K562 (cell line): ENCODE measurements around the gene CNNM3. TPM values are rescaled to one million over a fixed set of nuclear protein-coding genes. Genes with fewer than 3 reads are reported as not detected.

Experiments
- AFF4 ChIP-seq: sonication (generic); formaldehyde crosslinking; IDR thresholded peaks from 2 replicates; pipeline ENCODE4 v1.8.0; 2023; ENCODE audit warnings: mild to moderate bottlenecking, missing genetic modification reagents
- ATF7 ChIP-seq: fragments of 450-650 bp; IDR thresholded peaks from 2 replicates; pipeline ENCODE4 v1.7.1; 2014; ENCODE audit warnings: mild to moderate bottlenecking, moderate library complexity
- CEBPZ ChIP-seq: fragments of 150-350 bp; IDR thresholded peaks from 2 replicates; pipeline ENCODE4 v1.6.1; 2014; ENCODE audit warnings: low read depth, mild to moderate bottlenecking, low read length, borderline replicate concordance
- HDAC1 ChIP-seq, 2 experiments: fragments of 450-650 bp; IDR thresholded peaks; 2 replicates each; pipeline ENCODE4 v1.6.1; 2016 to 2017; ENCODE audit warnings: inconsistent platforms in 1 of 2, mild to moderate bottlenecking in 1 of 2, moderate library complexity in 1 of 2
- NR3C1 ChIP-seq: sonication (generic); formaldehyde crosslinking; IDR thresholded peaks from 2 replicates; pipeline ENCODE4 v1.8.1; 2022; ENCODE audit warnings: missing genetic modification reagents
- SLC30A9 ChIP-seq: fragments of 250-450 bp; sonication (Bioruptor Pico); IDR thresholded peaks from 2 replicates; pipeline ENCODE4 v1.8.0; 2022; ENCODE audit warnings: mild to moderate bottlenecking, moderate library complexity
- SMARCA5 ChIP-seq: fragments of 450-650 bp; IDR thresholded peaks from 2 replicates; pipeline ENCODE4 v1.6.1; 2016
- SRSF9 ChIP-seq: fragments of 200-400 bp; formaldehyde crosslinking; IDR thresholded peaks from 2 replicates; pipeline ENCODE4 v1.6.1; 2017; ENCODE audit warnings: low read depth, low read length, borderline replicate concordance
- TCF7 ChIP-seq: sonication (generic); IDR thresholded peaks from 2 replicates; pipeline ENCODE4 v1.6.1; 2016; ENCODE audit warnings: antibody characterized with exemption, borderline replicate concordance
- VEZF1 ChIP-seq: fragments of 200-800 bp; sonication (Bioruptor generic); IDR thresholded peaks from 2 replicates; pipeline ENCODE4 v1.6.1; 2017; ENCODE audit warnings: missing genetic modification characterization, missing compliant biosample characterization
- ZBTB9 ChIP-seq: fragments of 450-650 bp; formaldehyde crosslinking; IDR thresholded peaks from 2 replicates; pipeline ENCODE4 v1.4.0; 2020; ENCODE audit warnings: mild to moderate bottlenecking, moderate library complexity
- ZEB2 ChIP-seq: fragments of 450-650 bp; IDR thresholded peaks from 2 replicates; pipeline ENCODE4 v1.6.1; 2016
- ZNF518B ChIP-seq: fragments of 250-450 bp; sonication (Bioruptor Pico); IDR thresholded peaks from 2 replicates; pipeline ENCODE4 v1.5.0; 2021; ENCODE audit warnings: mild to moderate bottlenecking, moderate library complexity
- polyA plus RNA-seq, 8 experiments: library from polyadenylated mRNA; depleted of rRNA in 4 of 8; stranded (reverse) in 5 of 8; unstranded in 3 of 8; fragments of >200 nt; fragmentation: Nextera tagmentation in 2 of 8; fragmentation: Illumina TruSeq in 1 of 8; extraction: Ambion mirVana in 2 of 8; extraction: Trizol in 1 of 8; gene quantifications; 2 replicates each; pipeline versions ENCODE4 v1.2.1 to v1.2.3, GENCODE V29; 2011 to 2014; ENCODE audit warnings: inconsistent platforms in 1 of 8, missing spikeins in 1 of 8
- total RNA-seq, 7 experiments: library from RNA; depleted of rRNA in 6 of 7; stranded (reverse); fragments of >200 nt in 6 of 7; fragmentation: Illumina TruSeq in 2 of 7; extraction: Trizol in 2 of 7; gene quantifications; 2 replicates each; pipeline versions ENCODE4 v1.2.1 to v1.2.3, GENCODE V29; 2011 to 2021; ENCODE audit warnings: low replicate concordance in 1 of 7

CNNM3 gene
- total and polyA plus RNA-seq, 9 of the 15 experiments (the other 6 are each of a cell fraction or from before 2014, with no cell fraction given) = 1.4 to 16.9 (median 6.5) TPM

GRCh38 chr2:96857667-96858372 is 41.8 kb downstream of the CNNM3 start, which contains the start of gene ANKRD39 (continued):
- TF ChIP-seq CEBPZ (peak; percentile 89), HDAC1 (IDR thresholded peaks at IDR 0.05) (peak in 1 of 2 experiments; percentile 22; a peak in 1 of 4 replicates), SLC30A9 (CRISPR knock-in tag) (no peak), AFF4 (CRISPR knock-in tag) (no peak), ZEB2 (no peak), ATF7 (peak; percentile 82), ZBTB9 (peak; percentile 17; the same call in 1 of the 2 replicates), NR3C1 (no peak; the same call in 1 of the 2 replicates), ZNF518B (CRISPR knock-in tag) (no peak), VEZF1 (CRISPR knock-in tag) (peak; percentile 78), SMARCA5 (no peak), SRSF9 (no peak), TCF7 (peak; percentile 63; the same call in 1 of the 2 replicates)
